ENCODE data around the gene SHB. TPM values are rescaled to one million over a fixed set of nuclear protein-coding genes. Genes with fewer than 3 reads are reported as not detected.
"Not testable (repeated sequence)": the region's sequence is repeated elsewhere in the genome, so short reads cannot be mapped to it uniquely, and the experiment has no call there.

Gene SHB
- total RNA-seq, 6 experiments from 2014 or later, result 12.0 to 43.1 (median 21.9) TPM

DNA sequence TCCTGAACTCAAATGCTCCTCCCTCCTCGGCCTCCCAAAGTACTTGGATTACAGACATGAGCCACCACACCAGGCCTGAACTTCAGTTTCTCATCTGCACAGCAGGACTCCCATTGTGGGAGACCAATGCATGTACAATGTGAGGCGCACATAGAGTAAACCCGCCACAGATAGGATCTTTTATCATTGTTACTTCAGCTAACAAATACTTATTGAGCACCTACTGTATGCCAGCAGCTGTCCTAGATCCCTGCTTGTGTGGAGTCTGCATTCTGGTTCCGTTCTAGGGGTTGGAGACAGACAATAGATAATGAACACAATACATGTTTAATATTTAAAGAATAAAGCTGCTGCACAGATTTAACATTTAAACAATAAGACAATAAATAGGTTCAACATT lies 158.8 kb downstream of the SHB start:
- no peak for ATAC-seq
- peak in 1 of 3 donors; percentile 22 for DNase-seq
- Histone ChIP-seq H3K4me1 (peaks cover 0 to 15% (median 0%) of the 10 kb centered on the region in 4 donors), H3K36me3 (no peaks in the 10 kb centered on the region), H3K9me3 (no peaks in the 10 kb centered on the region), H3K27me3 (no peaks in the 10 kb centered on the region), H3K27ac (no peak overlapping the region), H3K4me3 (no peak overlapping the region)
- TF ChIP-seq, protein P1, sequence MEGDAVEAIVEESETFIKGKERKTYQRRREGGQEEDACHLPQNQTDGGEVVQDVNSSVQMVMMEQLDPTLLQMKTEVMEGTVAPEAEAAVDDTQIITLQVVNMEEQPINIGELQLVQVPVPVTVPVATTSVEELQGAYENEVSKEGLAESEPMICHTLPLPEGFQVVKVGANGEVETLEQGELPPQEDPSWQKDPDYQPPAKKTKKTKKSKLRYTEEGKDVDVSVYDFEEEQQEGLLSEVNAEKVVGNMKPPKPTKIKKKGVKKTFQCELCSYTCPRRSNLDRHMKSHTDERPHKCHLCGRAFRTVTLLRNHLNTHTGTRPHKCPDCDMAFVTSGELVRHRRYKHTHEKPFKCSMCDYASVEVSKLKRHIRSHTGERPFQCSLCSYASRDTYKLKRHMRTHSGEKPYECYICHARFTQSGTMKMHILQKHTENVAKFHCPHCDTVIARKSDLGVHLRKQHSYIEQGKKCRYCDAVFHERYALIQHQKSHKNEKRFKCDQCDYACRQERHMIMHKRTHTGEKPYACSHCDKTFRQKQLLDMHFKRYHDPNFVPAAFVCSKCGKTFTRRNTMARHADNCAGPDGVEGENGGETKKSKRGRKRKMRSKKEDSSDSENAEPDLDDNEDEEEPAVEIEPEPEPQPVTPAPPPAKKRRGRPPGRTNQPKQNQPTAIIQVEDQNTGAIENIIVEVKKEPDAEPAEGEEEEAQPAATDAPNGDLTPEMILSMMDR (IDR thresholded peaks at IDR 0.05), result no peak
- no peak for TF ChIP-seq POLR2A (IDR thresholded peaks at IDR 0.05)
- intact Hi-C loops (cut with DNase I), result loop anchor here (10.0 kb wide), 1 partner anchor 155 kb away; the partner anchor contains the start of gene SHB (in 2 of the 2)
- WGBS (ENCODE audit: insufficient coverage, low coverage, low lambda C conversion rate, missing lambda C conversion rate), result 76% methylated on average over 4 of the region's 4 CpGs

DNA sequence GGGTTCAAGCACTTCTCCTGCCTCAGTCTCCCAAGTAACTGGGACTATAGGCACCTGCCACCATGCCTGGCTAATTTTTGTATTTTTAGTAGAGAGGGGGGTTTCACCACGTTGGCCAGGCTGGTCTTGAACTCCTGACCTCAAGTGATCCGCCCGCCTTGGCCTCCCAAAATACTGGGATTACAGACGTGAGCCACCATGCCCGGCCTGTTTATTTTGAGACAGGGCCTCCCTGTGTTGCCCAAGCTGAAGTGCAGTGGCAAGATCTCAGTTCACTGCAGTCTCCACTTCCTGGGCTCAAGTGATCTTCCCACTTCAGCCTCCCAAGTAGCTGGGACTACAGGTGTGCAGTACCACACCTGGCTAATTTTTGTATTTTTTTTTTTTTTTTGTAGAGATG lies 159.2 kb downstream of the SHB start:
- not testable (repeated sequence) for H3K36me3 ChIP-seq, H3K27me3 ChIP-seq, ATAC-seq, H3K9me3 ChIP-seq, H3K27ac ChIP-seq, H3K4me3 ChIP-seq
- peak in 1 of 3 donors; percentile 20 for DNase-seq
- no CpG with 5 or more reads among the region's 5 CpGs for WGBS (ENCODE audit: insufficient coverage, low coverage, low lambda C conversion rate, missing lambda C conversion rate)
- H3K4me1 ChIP-seq, result peaks cover 0 to 16% (median 0%) of the 10 kb centered on the region in 4 donors
- intact Hi-C loops (cut with DNase I), result loop anchor here (10.0 kb wide), 1 partner anchor 155 kb away; the partner anchor contains the start of gene SHB (in 2 of the 2)

- 67% methylated on average over 1 of the region's 3 CpGs for WGBS (ENCODE audit: insufficient coverage, low coverage, low lambda C conversion rate, missing lambda C conversion rate)
- no peak overlapping the region for H3K4me3 ChIP-seq
- intact Hi-C loops (cut with DNase I), result no loop called here
- DNase-seq (peak in 1 of 3 donors; percentile 21), ATAC-seq (no peak)
- no peaks in the 10 kb centered on the region for H3K9me3 ChIP-seq
- H3K27me3 ChIP-seq, result no peaks in the 10 kb centered on the region
- H3K36me3 ChIP-seq, result no peaks in the 10 kb centered on the region
- no peak overlapping the region for H3K27ac ChIP-seq
- no peak for TF ChIP-seq POLR2A (IDR thresholded peaks at IDR 0.05)
- TF ChIP-seq, protein P1 (IDR thresholded peaks at IDR 0.05), result no peak
- peaks cover 0 to 21% (median 0%) of the 10 kb centered on the region in 4 donors for H3K4me1 ChIP-seq
Observed at GRCh38 chr9:37909326-37909725, 159.7 kb downstream of the SHB start.

DNA sequence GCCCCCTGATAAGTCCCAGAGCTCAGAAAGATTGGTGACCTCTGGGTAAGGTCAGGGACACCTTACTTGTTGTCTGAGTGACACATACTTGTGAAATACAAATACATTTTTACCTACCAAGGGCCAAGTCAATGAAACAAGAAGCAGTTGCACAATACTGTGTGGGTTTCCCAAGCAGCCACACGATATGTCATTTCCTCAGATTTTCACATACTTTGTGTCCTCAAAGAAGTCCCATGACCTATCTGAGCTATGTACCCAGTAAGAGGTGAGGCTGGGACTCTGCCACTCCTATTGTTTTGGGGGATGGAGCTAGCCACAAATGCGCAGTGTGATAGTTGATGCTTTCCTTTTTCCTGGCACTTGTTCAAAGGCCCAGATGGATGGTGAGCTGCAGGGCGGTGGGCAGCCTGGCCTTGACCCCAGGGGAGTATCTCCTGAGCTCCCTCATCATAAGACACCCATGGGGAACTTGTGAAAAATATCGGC lies 160.3 kb downstream of the SHB start:
- WGBS (ENCODE audit: insufficient coverage, low coverage, low lambda C conversion rate, missing lambda C conversion rate), result 28% methylated on average over 2 of the region's 4 CpGs
- DNase-seq, result peak in 1 of 3 donors; percentile 47
- intact Hi-C loops (cut with DNase I), result no loop called here
- TF ChIP-seq, protein P1 (IDR thresholded peaks at IDR 0.05), result no peak
- no peak for TF ChIP-seq POLR2A (IDR thresholded peaks at IDR 0.05)
- H3K9me3 ChIP-seq, result no peaks in the 10 kb centered on the region
- no peaks in the 10 kb centered on the region for H3K27me3 ChIP-seq
- H3K36me3 ChIP-seq, result no peaks in the 10 kb centered on the region
- peak in 3 of 4 donors; percentile 9 to 48 (median 42) for ATAC-seq
- peaks cover 0 to 21% (median 0%) of the 10 kb centered on the region in 4 donors for H3K4me1 ChIP-seq
- no peak overlapping the region for H3K4me3 ChIP-seq
- H3K27ac ChIP-seq, result no peak overlapping the region

DNA sequence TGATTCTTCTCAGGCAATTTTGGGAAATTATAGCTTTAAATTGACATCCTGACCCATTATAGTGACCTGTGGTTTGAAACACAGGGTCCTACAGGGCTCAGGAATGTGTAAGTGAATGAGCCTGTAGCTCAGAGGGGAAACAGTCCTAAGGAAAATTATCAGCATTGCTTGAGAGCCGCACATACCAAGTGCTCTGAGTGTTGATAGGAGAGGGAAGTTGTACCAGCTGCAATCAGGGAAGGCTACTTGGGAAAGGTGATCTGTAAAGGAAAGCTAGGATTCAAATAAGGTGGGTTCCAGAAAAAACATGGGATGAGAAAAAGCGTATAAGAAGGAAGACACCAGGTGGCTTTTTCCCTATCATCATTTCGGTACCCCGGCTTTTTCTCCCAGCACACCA lies 160.7 kb downstream of the SHB start:
- H3K9me3 ChIP-seq, result no peaks in the 10 kb centered on the region
- no peak overlapping the region for H3K27ac ChIP-seq
- H3K36me3 ChIP-seq, result no peaks in the 10 kb centered on the region
- ATAC-seq (no peak), DNase-seq (peak in 1 of 3 donors; percentile 27)
- H3K4me1 ChIP-seq, result peaks cover 0 to 21% (median 0%) of the 10 kb centered on the region in 4 donors
- TF ChIP-seq POLR2A (IDR thresholded peaks at IDR 0.05), result no peak
- TF ChIP-seq, protein P1 (IDR thresholded peaks at IDR 0.05), result no peak
- intact Hi-C loops (cut with DNase I), result no loop called here
- H3K4me3 ChIP-seq, result no peak overlapping the region
- WGBS (ENCODE audit: insufficient coverage, low coverage, low lambda C conversion rate, missing lambda C conversion rate), result 55% methylated on average over 4 of the region's 4 CpGs
- no peaks in the 10 kb centered on the region for H3K27me3 ChIP-seq
